NCI-H187 treated with DMSO at 0.1 percent for 48 hours (cell line): Measurements from ENCODE around the gene KIAA1328.
"Not testable (repeated sequence)": the region's sequence is repeated elsewhere in the genome, so short reads cannot be mapped to it uniquely, and the experiment has no call there.

Source experiments
- DNase-seq: peaks from one replicate; lab custom pipeline; 2025; lab: John Stamatoyannopoulos, UW

KIAA1328 gene

DNA sequence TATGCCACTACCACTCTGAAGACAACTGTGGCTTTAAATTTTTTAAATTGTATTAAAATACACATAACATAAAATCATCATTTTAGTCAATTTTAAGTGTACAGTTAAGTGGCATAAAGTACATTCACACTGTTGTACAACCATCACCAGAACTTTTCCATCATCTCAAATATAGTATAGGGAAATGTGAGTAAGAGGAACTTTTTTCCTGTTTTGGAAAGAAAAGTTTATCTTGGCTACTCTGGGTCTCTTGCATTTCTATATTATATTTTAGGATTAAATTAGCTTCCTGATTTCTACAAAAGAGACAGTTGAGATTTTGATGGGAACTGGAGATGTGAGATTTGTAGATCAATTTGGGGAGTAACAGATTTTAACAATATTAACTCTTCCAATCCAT lies 3.4 kb upstream of the KIAA1328 start:
- DNase-seq: no peak

DNA sequence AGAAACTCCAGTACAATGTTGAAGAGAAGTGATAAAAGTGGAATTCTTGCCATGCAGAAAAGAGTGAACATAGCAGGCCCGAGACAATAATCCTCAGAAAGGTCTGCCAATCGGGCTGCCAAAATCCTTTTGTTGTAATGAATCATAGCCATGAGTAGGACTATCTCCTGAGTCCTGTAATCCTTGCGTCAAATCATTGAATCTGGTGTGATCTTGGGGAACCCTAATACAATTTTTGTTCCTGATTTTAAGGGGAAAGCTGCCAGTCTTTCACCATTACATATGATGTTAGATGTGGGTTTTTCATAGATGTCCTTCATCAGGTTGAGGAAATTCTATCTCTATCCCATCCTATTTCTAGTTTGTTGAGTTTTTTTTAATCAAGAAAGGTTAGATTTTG lies 2.4 kb upstream of the KIAA1328 start:
- DNase-seq: no peak

DNA sequence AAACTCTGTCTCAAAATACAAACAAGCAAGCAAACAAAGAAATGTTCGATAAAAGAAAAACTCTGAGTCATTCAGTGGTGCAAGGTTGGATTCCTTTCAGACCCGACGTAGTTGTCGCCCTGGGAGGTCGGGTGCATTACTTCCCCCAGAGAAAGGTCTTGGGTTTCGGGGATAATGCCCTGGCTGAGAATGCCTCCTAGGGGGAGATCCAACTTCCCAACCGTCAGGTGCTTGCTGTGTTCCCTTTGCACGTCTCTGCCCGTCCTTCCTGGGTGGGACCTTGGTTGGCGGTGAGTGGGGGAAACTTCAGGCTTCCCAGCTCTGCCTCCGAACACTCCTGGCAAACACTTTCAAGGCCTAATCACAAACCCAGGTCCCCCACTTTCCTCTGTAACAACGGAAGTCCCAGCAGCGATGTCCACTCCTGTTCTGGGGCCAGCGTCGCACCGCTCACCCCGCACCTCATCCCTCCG lies 734 bp upstream of the KIAA1328 start:
- no peak for DNase-seq

GRCh38 chr18:36829362-36830157 lies 633 bp downstream of the KIAA1328 start:
- DNase-seq: no peak

- DNase-seq: no peak
Observed at GRCh38 chr18:36830158-36830495, 1.2 kb downstream of the KIAA1328 start.

DNA sequence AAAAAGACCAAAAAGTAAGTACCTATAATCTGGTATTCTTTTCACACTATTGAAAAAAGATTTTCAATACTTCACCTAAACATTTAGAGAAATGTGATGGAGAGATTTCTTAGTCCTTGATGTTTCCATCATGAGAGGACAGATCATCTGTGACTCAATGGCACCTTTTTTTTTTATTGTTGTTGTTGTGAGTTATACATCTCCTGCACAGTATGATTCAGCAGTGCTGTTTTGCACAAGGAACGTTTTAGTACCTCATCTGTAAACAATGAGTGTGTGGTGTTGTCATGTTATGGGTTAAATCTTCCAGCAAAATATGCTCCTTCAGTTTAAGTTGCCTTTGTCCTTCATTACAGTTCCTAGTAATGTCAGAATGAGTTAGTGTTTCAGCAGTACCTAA lies 2.2 kb downstream of the KIAA1328 start:
- no peak for DNase-seq

GRCh38 chr18:36833120-36833519 lies 4.2 kb downstream of the KIAA1328 start:
- no peak for DNase-seq

GRCh38 chr18:36835927-36836326 lies 7.0 kb downstream of the KIAA1328 start:
- no peak for DNase-seq

DNA sequence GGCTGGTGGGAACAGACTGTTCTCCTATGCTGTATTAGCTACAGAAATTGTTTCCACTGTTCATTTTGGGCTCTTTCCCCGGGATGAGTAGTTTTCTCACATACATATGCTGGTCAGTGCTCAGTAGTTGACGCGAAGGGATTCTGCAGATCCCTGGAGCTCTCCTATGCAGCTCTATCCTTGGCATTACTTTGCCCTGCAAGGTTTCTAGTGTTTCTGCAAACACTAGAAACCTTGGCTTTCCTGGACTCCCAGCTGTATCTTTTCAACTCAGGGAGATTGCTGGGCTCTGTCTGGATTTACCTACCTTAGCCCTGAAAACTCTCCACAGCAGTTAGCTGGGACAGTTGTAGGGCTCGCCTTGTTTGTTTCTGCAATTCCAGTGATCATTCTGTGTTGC lies 10.9 kb downstream of the KIAA1328 start:
- no peak for DNase-seq

DNA sequence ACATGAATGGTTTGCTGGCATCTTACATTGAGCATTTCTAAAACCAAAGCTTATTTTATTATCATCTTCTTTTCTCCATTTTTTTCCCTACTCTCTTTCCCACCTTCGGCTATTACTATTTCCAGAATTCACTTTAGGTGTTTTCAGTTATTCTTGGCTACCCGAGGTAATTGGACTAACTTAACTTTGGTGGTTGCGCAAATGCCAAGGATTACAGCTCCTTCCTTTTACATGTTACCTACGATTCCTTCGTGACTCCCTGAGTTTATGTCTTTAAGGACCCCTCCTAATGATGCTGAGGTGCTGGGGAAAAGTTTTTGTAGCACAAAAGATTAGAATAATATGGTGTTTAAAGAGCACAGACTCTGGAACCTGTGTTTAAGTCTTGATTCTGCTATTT lies 14.3 kb downstream of the KIAA1328 start:
- no peak for DNase-seq

DNA sequence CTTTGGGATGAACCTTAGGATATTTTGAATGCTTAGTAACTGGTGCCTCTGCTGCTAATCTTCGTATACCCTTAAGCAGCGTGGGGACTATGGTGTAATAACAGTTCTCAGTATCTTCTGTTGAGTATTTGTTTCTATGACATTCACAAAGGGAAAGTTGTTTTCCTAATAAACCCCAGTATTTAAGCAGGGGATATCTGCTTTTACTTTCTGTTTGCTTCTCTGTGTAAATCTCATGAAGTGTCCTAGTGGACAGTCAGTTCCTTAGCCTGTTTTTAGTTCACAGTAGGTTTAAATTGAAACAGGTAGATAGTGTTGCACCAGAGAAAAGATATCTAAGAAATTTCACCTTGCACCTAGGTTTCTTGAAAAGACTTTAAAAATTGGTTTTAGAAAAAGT lies 14.9 kb downstream of the KIAA1328 start:
- DNase-seq: no peak

DNA sequence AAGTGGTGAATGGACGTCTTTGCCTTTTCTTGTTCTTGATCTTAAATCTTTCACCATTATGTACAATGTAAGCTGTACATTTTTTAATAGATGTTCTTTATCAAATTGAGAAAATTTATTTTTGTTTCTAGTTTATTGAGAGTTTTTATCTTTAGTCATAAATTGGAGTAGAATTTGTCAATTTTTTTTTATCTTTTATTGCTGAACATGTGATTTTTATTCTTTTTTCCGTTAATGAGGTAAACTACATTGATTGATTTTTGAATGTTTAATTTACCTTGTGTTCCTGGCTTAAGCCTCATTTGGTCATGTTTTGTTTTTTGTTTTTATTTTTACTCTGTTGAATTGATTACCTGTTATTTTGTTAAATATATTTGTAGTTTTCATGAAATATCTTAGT lies 19.7 kb downstream of the KIAA1328 start:
- DNase-seq: no peak

DNA sequence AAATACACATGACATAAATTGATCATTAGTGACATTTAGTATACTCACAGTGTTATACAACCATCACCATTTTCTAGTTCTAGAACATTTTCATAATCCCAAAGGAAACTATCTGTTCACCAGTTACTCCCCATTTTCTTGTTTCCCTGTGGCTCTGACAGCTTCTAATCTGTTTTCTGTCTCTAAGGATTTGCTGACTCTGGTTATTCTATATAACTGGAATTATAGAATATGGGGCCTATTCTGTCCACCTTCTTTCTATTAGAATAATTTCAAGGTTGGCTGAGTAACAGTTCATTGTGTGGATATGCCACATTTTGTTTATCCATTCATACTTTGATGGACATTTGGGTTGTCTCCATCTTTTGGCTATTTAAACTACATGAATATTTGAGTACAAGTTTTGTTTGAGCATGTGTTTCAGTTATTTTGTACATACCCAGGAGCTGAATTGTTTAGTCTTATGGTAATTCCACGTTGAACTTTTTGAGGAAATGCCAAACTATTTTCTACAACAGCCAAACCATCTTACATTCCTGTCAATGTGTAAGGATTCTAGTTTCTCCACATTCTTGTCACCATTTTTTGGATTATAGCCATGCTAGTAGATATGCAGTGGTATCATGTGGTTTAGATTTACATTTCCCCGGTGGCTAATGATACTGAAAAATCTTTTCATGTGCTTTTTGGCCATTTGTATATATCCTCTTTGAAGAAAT lies 20.5 kb downstream of the KIAA1328 start:
- no peak for DNase-seq

DNA sequence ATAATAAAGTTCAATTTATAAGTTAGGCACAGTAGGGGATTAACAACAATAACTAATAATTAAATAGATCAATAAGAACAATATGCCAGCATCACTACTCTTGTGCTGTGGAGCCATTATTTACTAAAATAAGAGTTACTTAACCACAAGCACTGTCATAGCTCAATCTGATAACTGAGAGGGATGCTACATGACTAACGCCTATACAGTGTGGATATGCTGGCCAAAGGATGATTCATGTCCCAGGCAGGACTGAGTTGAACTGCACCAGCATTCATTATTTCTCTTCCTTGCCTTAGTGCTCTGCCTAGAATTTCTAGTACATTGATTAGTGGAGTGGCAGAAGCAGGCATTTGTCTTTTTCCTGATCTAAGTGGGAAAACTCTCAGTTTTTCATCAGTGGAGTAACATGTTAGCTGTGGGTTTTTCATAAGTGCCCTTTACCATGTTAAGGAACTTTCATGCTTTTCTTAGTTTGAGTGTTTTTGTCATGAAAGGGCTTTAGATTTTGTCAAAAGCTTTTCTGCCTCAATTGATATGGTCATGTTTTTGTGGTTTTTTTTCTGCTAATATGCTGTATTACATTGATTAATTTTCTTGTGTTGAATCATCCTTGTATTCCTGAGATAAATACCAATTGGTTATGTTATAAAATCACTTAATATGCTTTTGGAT lies 21.7 kb downstream of the KIAA1328 start:
- DNase-seq: no peak

- DNase-seq: no peak
Observed at GRCh38 chr18:36851202-36851590, 22.3 kb downstream of the KIAA1328 start.

DNA sequence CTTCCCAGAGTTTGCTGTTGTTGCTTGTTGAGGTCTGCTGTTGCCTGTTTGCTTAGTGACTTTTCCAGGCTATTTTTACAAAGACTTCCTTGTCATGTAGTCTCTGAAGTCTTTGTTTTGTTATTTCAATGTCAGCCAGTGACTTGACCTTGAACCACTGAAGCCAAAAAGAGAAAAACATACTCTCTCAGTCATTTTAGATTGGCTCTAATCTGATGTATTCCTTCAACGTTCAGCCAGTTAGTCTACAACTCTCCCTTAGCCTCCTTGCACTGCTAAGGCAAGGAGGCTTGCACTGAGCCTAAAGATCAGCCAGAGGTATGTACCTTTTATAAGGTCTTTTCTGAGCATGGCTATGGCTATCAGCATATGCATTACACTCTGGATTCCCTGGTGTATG lies 27.9 kb downstream of the KIAA1328 start:
- DNase-seq: no peak

- DNase-seq: no peak
Observed at GRCh38 chr18:36862182-36862581, 33.3 kb downstream of the KIAA1328 start.

DNA sequence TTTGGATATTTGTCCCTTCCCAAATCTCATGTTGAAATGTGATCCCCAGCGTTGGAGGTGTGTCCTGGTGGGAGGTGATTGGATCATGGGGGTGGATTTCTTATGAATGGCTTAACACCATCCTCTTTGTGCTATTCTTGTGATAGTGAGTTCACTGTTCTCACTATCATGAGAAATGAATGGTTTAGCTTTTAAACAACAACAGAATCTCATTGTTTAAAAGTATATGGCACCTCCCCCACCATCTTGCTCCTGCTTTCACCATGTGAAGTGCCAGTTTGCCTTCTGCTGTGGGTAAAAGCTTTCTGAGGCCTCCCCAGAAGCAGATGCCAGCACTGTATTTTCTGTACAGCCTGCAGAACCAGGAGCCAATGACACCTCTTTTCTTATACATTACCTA lies 38.1 kb downstream of the KIAA1328 start:
- no peak for DNase-seq

DNA sequence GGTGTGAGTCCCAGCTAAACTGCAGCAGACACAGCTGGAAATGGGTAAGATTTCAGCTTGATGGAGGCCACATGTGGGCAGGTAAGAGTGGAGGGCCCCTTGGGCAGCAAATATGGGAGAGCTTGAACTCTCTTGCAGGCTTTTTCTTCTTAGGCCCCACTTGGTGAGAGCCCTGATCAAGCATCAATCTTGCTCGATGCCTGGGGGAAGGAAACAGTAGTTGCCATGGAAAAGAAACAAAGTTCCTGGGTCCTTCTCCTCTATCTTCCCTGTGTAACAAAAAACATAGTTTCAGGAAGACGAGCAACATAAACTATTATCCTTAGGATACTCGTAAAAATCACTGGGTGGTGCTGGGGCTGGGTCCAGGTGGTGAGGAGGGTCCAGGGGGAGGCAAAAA lies 42.9 kb downstream of the KIAA1328 start:
- no peak for DNase-seq

GRCh38 chr18:36872329-36872728 lies 43.4 kb downstream of the KIAA1328 start:
- DNase-seq: no peak

DNA sequence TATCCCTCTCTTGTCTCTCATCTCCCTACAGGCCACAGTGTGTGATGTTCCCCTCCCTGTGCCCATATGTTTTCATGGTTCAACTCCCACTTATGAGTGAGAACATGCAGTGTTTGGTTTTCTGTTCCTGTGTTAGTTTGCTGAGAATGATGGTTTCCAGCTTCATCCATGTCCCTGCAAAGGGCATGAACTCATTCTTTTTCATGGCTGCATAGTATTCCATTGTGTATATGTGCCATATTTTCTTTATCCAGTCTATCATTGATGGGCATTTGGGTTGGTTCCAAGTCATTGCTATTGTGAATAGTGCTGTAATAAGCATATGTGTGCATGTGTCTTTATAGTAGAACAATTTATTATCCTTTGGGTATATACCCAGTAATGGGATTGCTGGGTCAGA lies 44.9 kb downstream of the KIAA1328 start:
- not testable (repeated sequence) for DNase-seq

- not testable (repeated sequence) for DNase-seq
Observed at GRCh38 chr18:36879796-36880195, 50.9 kb downstream of the KIAA1328 start.

- DNase-seq: no peak
Observed at GRCh38 chr18:36885981-36886380, 57.1 kb downstream of the KIAA1328 start.
